Epidermal melanocyte (primary cell): ENCODE data around the gene ZNF804B.

Source experiments
- DNase-seq: peaks from one replicate; pipeline ENCODE4 v3.0.0; 2011; ENCODE audit warnings: low spot score; ENCODE audit not compliant: insufficient read length

ZNF804B gene

GRCh38 chr7:88835147-88835728, 75.7 kb downstream of the ZNF804B start:
- DNase-seq = no peak

DNA sequence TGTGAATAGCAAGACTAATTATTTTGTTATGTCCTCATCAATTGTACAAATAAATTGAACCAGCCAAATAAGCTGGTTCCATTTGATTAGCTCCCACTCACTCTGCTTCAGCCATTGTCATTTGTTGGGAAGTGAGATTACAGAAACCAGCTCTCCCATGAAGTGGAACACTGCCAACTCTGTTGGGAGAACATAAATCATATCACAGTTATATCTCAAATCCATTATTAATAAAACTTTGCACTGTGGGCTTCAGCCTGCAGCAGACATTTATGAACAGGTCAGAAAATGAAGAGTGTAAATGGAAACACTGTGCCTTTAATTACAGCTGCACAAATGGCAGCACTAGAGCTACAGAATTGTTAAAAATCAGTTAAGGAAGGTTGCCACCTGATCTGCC, 82.7 kb downstream of the ZNF804B start:
- no peak for DNase-seq

DNA sequence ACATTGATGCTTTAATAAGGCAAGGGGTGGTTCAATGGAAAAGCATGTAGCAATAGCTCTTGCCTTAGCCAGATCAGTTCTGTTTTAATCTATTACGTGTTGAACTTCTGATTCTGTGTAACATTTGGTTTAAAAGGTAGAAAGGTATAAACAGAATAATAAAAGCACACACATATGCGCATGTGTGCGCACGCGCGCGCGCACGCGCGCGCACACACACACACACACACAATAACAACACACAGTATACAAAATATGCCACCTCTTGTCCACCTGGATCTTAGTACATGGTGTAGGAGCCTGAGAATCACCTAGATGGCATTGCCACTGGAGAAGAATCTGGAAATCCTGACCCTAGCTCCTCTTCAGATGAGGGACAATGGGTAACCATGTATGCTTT, 85.6 kb downstream of the ZNF804B start:
- DNase-seq = no peak

DNA sequence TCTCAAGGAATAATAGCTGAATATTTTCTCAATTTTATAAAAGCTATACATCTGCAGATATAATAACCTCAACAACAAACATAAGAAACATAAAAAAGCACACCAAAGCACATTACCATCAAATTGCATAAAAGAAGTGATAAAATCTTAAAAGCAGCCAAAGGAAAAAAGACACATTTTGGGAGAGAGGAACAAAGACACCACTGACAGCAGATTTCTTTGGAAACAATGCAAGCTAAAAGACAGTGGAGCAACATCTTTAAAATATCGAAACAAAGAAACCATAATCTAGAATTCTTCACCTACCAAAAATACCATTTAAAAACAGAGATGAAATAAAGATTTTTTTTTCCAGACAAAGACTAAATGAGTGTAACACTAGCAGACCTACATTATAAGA, 91.7 kb downstream of the ZNF804B start:
- DNase-seq = no peak

GRCh38 chr7:88859288-88859687, 99.8 kb downstream of the ZNF804B start:
- no peak for DNase-seq

DNA sequence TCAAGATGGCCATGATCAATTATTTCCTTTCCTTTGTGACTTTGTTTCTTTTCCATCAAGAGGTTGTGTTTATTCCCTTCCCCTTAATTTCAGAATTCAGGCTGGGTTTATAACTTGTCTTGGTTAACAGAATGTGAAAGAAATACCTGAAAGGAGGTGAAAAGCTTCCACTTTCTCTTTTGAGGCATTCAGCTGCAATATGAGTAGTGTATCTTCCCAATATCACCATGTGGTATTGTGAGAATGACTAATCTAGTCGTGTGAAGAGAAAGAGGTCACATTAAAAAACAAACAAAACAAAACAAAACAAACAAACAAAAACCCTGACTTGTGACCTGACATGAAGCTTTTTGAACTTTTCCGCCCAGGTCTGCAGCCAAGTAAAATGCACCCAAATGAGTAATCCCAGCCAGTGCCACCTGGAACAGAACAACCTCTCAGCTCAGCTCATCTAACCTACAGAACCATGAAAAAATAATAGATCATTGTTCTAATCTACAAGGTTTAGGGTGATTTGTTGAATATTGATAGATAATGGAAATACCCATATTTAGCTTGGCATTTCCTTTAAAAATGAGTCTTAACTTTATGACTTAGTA, 106.9 kb downstream of the ZNF804B start:
- DNase-seq = no peak

GRCh38 chr7:88867158-88867557, 107.7 kb downstream of the ZNF804B start:
- DNase-seq = no peak

- DNase-seq = no peak
Observed at GRCh38 chr7:88868456-88868855, 109.0 kb downstream of the ZNF804B start.

- no peak for DNase-seq
Observed at GRCh38 chr7:88881136-88881535, 121.6 kb downstream of the ZNF804B start.

- DNase-seq = no peak
Observed at GRCh38 chr7:88885131-88885530, 125.6 kb downstream of the ZNF804B start.

DNA sequence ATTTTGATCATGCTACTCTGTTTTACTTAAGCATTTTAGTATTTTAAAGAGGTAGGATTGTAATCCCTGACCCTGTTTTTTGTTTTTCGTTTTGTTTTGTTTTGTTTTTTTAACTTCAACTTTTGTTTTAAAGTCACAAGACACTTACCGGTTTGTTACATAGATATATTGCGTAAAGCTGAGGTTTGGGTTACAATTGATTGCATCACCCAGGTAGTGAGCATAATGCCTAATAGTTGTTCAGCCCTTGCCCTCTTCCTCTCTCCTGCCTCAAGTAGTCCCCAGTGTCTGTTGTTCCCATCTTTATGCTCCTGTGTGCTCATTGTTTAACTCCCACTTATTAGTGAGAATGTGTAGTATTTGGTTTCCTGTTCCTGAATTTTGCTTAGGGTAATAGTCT, 129.2 kb downstream of the ZNF804B start:
- DNase-seq = no peak

- DNase-seq = no peak
Observed at GRCh38 chr7:88910516-88910915, 151.0 kb downstream of the ZNF804B start.

GRCh38 chr7:88912852-88913251, 153.4 kb downstream of the ZNF804B start:
- no peak for DNase-seq

GRCh38 chr7:88915615-88916014, 156.1 kb downstream of the ZNF804B start:
- DNase-seq = no peak

GRCh38 chr7:88919478-88920131, 160.1 kb downstream of the ZNF804B start:
- no peak for DNase-seq

GRCh38 chr7:88922944-88923343, 163.4 kb downstream of the ZNF804B start:
- no peak for DNase-seq

GRCh38 chr7:88928276-88928675, 168.8 kb downstream of the ZNF804B start:
- DNase-seq = no peak

DNA sequence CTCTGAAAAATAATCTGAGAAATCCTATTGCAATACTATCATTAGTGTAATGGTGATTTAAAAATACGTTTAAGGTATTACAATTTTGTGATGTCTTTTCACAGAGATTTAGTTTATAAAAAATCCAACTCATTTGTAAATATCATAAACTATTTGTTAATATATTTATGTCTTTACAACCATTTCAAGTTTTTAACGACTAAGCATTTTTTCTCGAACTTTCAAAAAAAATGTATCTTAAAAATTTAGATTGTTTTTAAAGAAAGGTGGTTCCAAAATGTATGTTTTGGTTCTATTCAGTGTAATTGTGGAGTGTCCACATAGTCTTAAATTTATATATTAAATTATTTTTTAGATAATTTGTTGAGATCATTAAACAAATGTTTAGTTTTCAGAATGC, 170.2 kb downstream of the ZNF804B start:
- DNase-seq = no peak

GRCh38 chr7:88933285-88933684, 173.8 kb downstream of the ZNF804B start:
- DNase-seq = no peak

DNA sequence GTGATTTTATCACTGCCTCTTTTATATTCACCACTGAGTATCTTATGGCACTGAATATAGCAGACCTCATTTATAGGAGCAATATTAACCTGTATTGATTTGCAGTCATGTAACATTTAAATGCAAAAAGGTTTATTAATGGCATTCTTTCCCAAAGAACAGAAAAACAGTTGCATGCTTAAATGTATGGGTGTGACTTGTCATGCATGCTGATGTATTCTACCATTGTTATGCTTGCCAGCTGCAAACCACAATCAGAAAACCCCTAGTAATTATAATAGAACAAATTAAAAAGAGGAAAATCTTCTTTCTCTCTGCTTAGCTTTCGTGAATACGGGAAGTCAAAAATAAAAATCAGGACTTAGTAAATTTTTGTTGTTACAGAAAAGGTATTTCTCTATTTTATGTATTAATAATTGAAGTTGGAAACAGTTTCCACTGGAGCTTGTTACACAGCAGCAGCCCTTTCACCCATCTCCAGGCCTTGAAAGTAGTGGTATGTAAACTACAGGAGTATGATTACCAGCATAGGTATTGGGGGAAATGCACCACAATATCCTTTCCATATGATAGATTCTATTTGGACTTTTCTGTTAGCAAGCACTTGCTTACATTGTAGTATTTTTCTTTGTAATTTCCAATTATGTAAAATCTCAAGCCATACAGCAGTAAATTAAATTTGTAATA, 183.5 kb downstream of the ZNF804B start:
- no peak for DNase-seq

DNA sequence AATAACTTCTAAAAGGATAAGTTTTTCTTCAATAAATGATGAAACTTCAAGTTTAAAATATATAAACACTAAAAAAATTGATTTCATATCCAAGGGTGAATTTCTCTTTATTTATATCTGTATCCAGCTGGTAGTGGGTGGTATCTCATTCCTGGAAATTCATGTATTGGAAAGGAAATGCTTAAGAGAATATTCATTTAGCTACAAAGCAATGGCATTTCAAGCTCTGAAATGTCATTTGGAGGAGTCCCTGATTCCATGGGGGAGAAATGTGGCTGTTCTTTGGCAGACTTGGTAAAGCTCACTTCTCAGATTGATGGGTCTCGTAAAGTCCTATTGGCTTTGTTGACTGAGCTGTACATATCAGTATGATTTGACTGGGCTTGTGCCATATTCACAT, 192.3 kb downstream of the ZNF804B start:
- no peak for DNase-seq

DNA sequence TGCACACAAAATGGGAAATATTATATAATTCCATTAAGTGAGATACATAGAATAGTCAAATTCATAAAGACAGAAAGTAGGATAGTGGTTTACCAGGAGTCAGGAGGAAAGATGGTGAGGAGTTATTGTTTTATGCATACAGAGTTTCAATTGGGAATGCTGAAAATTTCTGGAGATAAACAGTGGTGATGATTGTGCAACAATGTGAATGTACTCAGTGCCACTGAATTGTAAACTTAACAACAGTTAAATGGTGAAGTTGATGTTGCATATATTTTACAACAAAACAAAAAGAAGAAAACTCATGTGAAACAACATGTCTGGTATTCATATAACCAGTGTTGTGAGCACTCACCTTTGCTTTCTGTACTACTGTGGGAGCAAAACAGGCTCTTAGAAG, 204.9 kb downstream of the ZNF804B start:
- no peak for DNase-seq

GRCh38 chr7:88965371-88965770, 205.9 kb downstream of the ZNF804B start:
- DNase-seq = no peak
